AG09309 (cell line): Measurements from ENCODE around the gene BHLHE41.
A peak's percentile ranks its signal among the peaks of the same experiment; 100 is the strongest.

Experiments used
- DNase-seq: peaks from one replicate; pipeline ENCODE4 v3.0.0-alpha.2; 2010; ENCODE audit warnings: low read depth
- H3K4me3 ChIP-seq: 2 replicates; pipeline ENCODE4 v1.5.1; 2011; ENCODE audit warnings: mild to moderate bottlenecking, low read depth, low read length, moderate library complexity; ENCODE audit not compliant: control insufficient read depth
- TF ChIP-seq, protein P1 (sequence below): IDR thresholded peaks from 2 replicates; pipeline ENCODE4 v1.5.1; 2011; ENCODE audit warnings: mild to moderate bottlenecking, low read depth, low read length, inconsistent platforms; ENCODE audit not compliant: insufficient read depth, control insufficient read depth; ENCODE audit errors: missing control alignments

BHLHE41 gene

GRCh38 chr12:26097046-26097878 is 27.6 kb downstream of the BHLHE41 start:
- DNase-seq = peak; percentile 37
- TF ChIP-seq, protein P1, sequence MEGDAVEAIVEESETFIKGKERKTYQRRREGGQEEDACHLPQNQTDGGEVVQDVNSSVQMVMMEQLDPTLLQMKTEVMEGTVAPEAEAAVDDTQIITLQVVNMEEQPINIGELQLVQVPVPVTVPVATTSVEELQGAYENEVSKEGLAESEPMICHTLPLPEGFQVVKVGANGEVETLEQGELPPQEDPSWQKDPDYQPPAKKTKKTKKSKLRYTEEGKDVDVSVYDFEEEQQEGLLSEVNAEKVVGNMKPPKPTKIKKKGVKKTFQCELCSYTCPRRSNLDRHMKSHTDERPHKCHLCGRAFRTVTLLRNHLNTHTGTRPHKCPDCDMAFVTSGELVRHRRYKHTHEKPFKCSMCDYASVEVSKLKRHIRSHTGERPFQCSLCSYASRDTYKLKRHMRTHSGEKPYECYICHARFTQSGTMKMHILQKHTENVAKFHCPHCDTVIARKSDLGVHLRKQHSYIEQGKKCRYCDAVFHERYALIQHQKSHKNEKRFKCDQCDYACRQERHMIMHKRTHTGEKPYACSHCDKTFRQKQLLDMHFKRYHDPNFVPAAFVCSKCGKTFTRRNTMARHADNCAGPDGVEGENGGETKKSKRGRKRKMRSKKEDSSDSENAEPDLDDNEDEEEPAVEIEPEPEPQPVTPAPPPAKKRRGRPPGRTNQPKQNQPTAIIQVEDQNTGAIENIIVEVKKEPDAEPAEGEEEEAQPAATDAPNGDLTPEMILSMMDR = peak; percentile 94
- no peak overlapping the region for H3K4me3 ChIP-seq

GRCh38 chr12:26096036-26096435 is 28.8 kb downstream of the BHLHE41 start:
- TF ChIP-seq, protein P1 = no peak
- H3K4me3 ChIP-seq = no peak overlapping the region
- no peak for DNase-seq

GRCh38 chr12:26095186-26095585 is 29.7 kb downstream of the BHLHE41 start:
- H3K4me3 ChIP-seq = no peak overlapping the region
- TF ChIP-seq, protein P1 = no peak
- DNase-seq = no peak

GRCh38 chr12:26092346-26093105 is 32.3 kb downstream of the BHLHE41 start:
- TF ChIP-seq, protein P1 = no peak
- DNase-seq = no peak
- no peak overlapping the region for H3K4me3 ChIP-seq

- no peak for DNase-seq
- no peak overlapping the region for H3K4me3 ChIP-seq
- TF ChIP-seq, protein P1 = peak; percentile 32
These were observed 33.0 kb downstream of the BHLHE41 start for GRCh38 chr12:26091822-26092221.

DNA sequence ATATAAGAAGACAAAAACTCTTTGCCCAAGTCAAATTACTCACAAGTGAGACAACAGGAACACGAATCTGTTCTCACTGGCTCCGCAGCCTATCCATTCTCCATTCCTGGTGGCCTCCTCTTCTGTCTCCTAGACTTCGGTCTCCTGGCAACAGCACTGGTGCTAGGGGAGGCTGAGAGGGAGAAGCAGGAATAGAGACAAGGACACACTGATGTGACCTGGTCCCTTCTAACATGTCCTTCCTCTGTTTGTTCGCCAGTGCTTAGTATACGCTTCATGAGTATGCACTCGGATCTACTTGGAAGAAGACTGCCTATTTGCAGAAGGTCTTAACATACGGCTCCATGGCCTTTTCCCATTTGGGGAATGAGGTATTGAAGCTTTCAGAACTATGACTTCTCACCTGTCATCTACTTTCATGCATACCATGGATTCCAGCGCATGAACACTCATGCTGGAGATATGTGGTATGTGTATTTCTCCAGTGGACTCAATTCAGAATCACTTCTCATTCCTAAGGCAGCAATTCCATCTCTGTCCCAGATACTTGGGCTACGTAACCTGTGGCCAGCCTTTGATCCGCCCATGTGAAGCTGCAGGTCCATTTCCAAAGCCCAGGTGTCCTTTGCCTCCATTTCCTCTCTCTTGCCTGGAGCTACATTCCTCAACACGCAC is 33.9 kb downstream of the BHLHE41 start:
- TF ChIP-seq, protein P1 = no peak
- DNase-seq = no peak
- H3K4me3 ChIP-seq = no peak overlapping the region
